Bone marrow (tissue), 2 donors: Measurements from ENCODE around the gene CTNND2.

Experiments used
- DNase-seq, 2 donors: peaks; one replicate each; lab custom pipeline; 2025; lab: John Stamatoyannopoulos, UW

Gene CTNND2

DNA sequence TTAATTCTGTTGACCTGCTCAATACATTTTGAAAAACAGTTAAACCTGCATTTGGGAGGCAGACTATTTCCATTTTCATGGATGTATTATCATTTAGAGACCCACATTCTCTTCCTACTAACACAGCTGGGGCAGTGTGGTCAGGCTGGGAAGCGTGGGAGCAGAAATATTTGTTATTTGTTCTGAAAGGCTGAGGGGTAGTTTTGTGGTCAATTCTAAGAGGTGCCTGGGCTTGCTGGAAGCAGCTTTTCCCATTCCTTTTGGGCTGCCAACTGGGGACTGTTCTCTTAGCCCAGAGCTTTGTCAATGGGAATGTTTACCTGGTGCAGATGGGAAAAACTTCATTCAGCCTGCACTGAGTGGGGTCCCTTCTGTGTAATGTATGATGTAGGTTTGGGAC, 971.8 kb downstream of the CTNND2 start:
- no peak for DNase-seq

- no peak for DNase-seq
These were observed 976.6 kb downstream of the CTNND2 start for GRCh38 chr5:10927608-10928007.

DNA sequence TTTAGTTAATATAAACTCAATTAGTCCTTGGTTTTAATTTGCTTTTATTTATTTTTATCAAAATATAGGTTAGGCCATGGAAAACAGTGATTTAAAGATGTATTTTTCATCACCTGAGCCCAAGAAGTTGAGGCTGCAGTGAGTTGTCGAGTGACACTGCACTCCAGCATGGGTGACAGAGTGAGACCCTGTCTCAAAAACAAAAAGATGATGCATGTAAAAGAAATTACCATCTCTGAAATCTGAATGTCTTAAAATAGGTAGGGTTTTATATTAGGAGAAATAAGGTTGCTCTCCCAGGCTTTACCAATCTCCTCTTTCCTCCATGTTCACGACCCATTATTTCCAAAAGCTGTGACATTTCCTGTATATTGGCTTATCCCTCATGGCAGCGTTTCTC, 980.9 kb downstream of the CTNND2 start:
- no peak for DNase-seq
